ENCODE measurements around the gene HDGFL3. TPM values are rescaled to one million over a fixed set of nuclear protein-coding genes. Genes with fewer than 3 reads are reported as not detected.

The HDGFL3 gene
- total RNA-seq, 1 donor from 2014 or later, result 130 TPM

GRCh38 chr15:83081256-83082014, 126.2 kb downstream of the HDGFL3 start:
- no peak for TF ChIP-seq CTCF (IDR thresholded peaks at IDR 0.05; ENCODE audit: partially characterized antibody, unreplicated experiment)
- DNase-seq, result no peak
- Mint-ChIP-seq H3K36me3 (ENCODE audit: unreplicated experiment) (no peaks in the 10 kb centered on the region), H3K9me3 (ENCODE audit: unreplicated experiment) (no peaks in the 10 kb centered on the region), H3K27ac (ENCODE audit: unreplicated experiment) (no peak overlapping the region), H3K27me3 (ENCODE audit: unreplicated experiment) (peaks cover 2% of the 10 kb centered on the region), H3K4me1 (ENCODE audit: low read depth, unreplicated experiment) (no peaks in the 10 kb centered on the region), H3K4me3 (ENCODE audit: unreplicated experiment) (no peak overlapping the region)

- no peak for TF ChIP-seq CTCF (IDR thresholded peaks at IDR 0.05; ENCODE audit: partially characterized antibody, unreplicated experiment)
- H3K36me3 Mint-ChIP-seq (ENCODE audit: unreplicated experiment), result peaks cover 11% of the 10 kb centered on the region
- no peaks in the 10 kb centered on the region for H3K4me1 Mint-ChIP-seq (ENCODE audit: low read depth, unreplicated experiment)
- H3K9me3 Mint-ChIP-seq (ENCODE audit: unreplicated experiment), result peaks cover 8% of the 10 kb centered on the region
- no peak overlapping the region for H3K27ac Mint-ChIP-seq (ENCODE audit: unreplicated experiment)
- H3K4me3 Mint-ChIP-seq (ENCODE audit: unreplicated experiment), result no peak overlapping the region
- DNase-seq, result no peak
- peaks cover 2% of the 10 kb centered on the region for H3K27me3 Mint-ChIP-seq (ENCODE audit: unreplicated experiment)
Measured at GRCh38 chr15:83078712-83079111, 128.9 kb downstream of the HDGFL3 start.

Other genes with a start within 250 kb of the HDGFL3 start
- gene RAMAC, start 221.6 kb downstream of the HDGFL3 start, total RNA-seq (ENCODE audit: unreplicated experiment), result 38.2 TPM
- gene C15orf40, start 196.2 kb downstream of the HDGFL3 start, total RNA-seq (ENCODE audit: unreplicated experiment), result 29.6 TPM
- gene BTBD1, start 140.6 kb downstream of the HDGFL3 start, total RNA-seq (ENCODE audit: unreplicated experiment), result 41.9 TPM
- gene TM6SF1, start 100.2 kb downstream of the HDGFL3 start, total RNA-seq (ENCODE audit: unreplicated experiment), result not detected
- 1.1 TPM for gene BNC1, start 76.8 kb upstream of the HDGFL3 start, total RNA-seq (ENCODE audit: unreplicated experiment)
- 2.8 TPM for gene SH3GL3, start 239.5 kb upstream of the HDGFL3 start, total RNA-seq (ENCODE audit: unreplicated experiment)

Measured in glutamatergic neuron (in vitro differentiated cells).